Measurements from ENCODE around the gene DUSP5. TPM values are rescaled to one million over a fixed set of nuclear protein-coding genes. Genes with fewer than 3 reads are reported as not detected.

The DUSP5 gene
- total and polyA plus RNA-seq, 8 donors: 2.7 to 12.8 (median 5.5) TPM

GRCh38 chr10:110522365-110522988 is 24.8 kb downstream of the DUSP5 start:
- FAIRE-seq (no peak), ATAC-seq (peak; percentile 84 to 96 (median 91))

GRCh38 chr10:110523736-110524135 is 26.0 kb downstream of the DUSP5 start:
- ATAC-seq (no peak), FAIRE-seq (no peak), DNase-seq (no peak)
- H3K4me1 ChIP-seq: peaks cover 0 to 12% (median 5%) of the 10 kb centered on the region in 3 donors
- intact Hi-C loops (cut with DNase I): no loop called here
- no peaks in the 10 kb centered on the region for H3K9me3 ChIP-seq
- H3K27ac ChIP-seq: no peak overlapping the region
- no peaks in the 10 kb centered on the region for H3K36me3 ChIP-seq
- H3K4me3 ChIP-seq: no peak overlapping the region
- 93 to 97% methylated on average over 3 of the region's 3 CpGs for WGBS, 2 donors
- TF ChIP-seq CTCF (IDR thresholded peaks at IDR 0.05): no peak
- no peaks in the 10 kb centered on the region for H3K27me3 ChIP-seq

More at GRCh38 chr10:110522365-110522988, 24.8 kb downstream of the DUSP5 start:
- H3K4me1 ChIP-seq: peaks cover 0 to 12% (median 5%) of the 10 kb centered on the region in 3 donors
- no peaks in the 10 kb centered on the region for H3K27me3 ChIP-seq
- DNase-seq: no peak
- 41 to 44% methylated on average over 4 of the region's 4 CpGs for WGBS, 2 donors
- H3K4me3 ChIP-seq: no peak overlapping the region
- H3K27ac ChIP-seq: peak overlapping the region in 1 of 4 donors; percentile 12
- no peaks in the 10 kb centered on the region for H3K36me3 ChIP-seq
- intact Hi-C loops (cut with DNase I): no loop called here
- no peak for TF ChIP-seq CTCF (IDR thresholded peaks at IDR 0.05)
- no peaks in the 10 kb centered on the region for H3K9me3 ChIP-seq

DNA sequence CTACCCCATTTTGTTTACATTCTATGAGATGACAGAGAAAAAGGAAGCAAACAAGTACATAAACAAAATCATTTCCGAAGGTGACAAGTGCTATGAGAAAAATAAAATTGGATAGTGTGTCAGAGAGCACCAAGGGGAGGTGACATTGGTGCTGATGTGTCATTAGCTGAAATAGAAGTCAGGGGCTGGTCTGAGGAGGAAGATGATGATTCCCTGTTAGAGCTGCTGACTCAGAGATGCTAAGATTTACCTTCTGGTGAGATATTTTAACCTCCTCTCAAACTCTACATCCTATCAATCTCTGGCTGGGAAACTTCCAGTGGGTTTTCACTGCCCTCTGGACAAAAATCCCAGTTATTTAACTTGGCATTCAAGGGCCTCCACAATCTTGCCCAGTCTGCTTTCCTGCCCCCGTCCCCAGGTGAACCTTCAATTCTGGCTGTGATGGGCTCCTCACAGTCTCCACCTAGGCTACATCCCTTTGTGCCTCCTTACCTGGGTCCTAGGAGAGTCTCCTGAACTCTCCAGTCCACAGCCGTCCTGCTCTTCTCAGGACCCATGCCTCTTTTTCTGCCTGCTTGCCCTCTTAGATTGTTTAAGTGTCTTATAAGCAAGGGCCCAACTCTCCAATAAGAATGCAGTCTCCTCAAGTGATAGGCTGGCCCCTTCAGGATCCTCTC is 26.6 kb downstream of the DUSP5 start:
- H3K4me3 ChIP-seq: no peak overlapping the region
- DNase-seq (no peak), FAIRE-seq (no peak), ATAC-seq (no peak)
- no peaks in the 10 kb centered on the region for H3K27me3 ChIP-seq
- no peak overlapping the region for H3K27ac ChIP-seq
- WGBS, 2 donors: 74 to 80% methylated on average over 3 of the region's 3 CpGs
- H3K36me3 ChIP-seq: no peaks in the 10 kb centered on the region
- no peaks in the 10 kb centered on the region for H3K9me3 ChIP-seq
- intact Hi-C loops (cut with DNase I): no loop called here
- TF ChIP-seq CTCF (IDR thresholded peaks at IDR 0.05): no peak
- peaks cover 0 to 12% (median 5%) of the 10 kb centered on the region in 3 donors for H3K4me1 ChIP-seq

- TF ChIP-seq CTCF (IDR thresholded peaks at IDR 0.05): no peak
- 59 to 69% methylated on average over 2 of the region's 2 CpGs for WGBS, 2 donors
- no peaks in the 10 kb centered on the region for H3K9me3 ChIP-seq
- intact Hi-C loops (cut with DNase I): no loop called here
- H3K27me3 ChIP-seq: no peaks in the 10 kb centered on the region
- no peak for DNase-seq
- H3K36me3 ChIP-seq: no peaks in the 10 kb centered on the region
- H3K27ac ChIP-seq: no peak overlapping the region
- H3K4me1 ChIP-seq: peaks cover 0 to 12% (median 5%) of the 10 kb centered on the region in 3 donors
- no peak overlapping the region for H3K4me3 ChIP-seq
- FAIRE-seq: no peak
- ATAC-seq: no peak
These were observed 27.1 kb downstream of the DUSP5 start for GRCh38 chr10:110524859-110525232.
